Vagina (tissue), 2 donors: ENCODE measurements around the gene LRFN5.

Source experiments
- CTCF ChIP-seq, 3 experiments: fragments of 450-650 bp in 2 of 3; fragments of 200-600 bp in 1 of 3; sonication (generic) in 1 of 3; IDR thresholded peaks; one replicate each; pipeline ENCODE4 v1.5.1; 2017 to 2019; ENCODE audit warnings: antibody characterized with exemption in 3 of 3, mild to moderate bottlenecking in 2 of 3, moderate library complexity in 2 of 3
- POLR2A ChIP-seq, 2 donors: fragments of 450-650 bp; IDR thresholded peaks; one replicate each; pipeline ENCODE4 v1.6.1; 2017; ENCODE audit warnings: antibody characterized with exemption in 2 of 2, mild to moderate bottlenecking in 2 of 2, moderate library complexity in 2 of 2
- POLR2AphosphoS5 ChIP-seq, 2 donors: sonication (generic); formaldehyde crosslinking; IDR thresholded peaks; one replicate each; pipeline ENCODE4 v1.9.0; 2017; ENCODE audit warnings: antibody characterized with exemption in 2 of 2, mild to moderate bottlenecking in 2 of 2, low read depth in 1 of 2; ENCODE audit not compliant: insufficient read depth in 1 of 2

GRCh38 chr14:41785696-41786095, 179.0 kb downstream of the LRFN5 start:
- TF ChIP-seq POLR2AphosphoS5 (IDR thresholded peaks at IDR 0.05; ENCODE audit: insufficient read depth in 1 of 2, low read depth in 1 of 2) (no peak), CTCF (IDR thresholded peaks at IDR 0.05) (no peak), POLR2A (IDR thresholded peaks at IDR 0.05) (no peak)
